ENCODE data around the gene UGGT2. TPM values are rescaled to one million over a fixed set of nuclear protein-coding genes. Genes with fewer than 3 reads are reported as not detected.
"Not testable (repeated sequence)": the region's sequence is repeated elsewhere in the genome, so short reads cannot be mapped to it uniquely, and the experiment has no call there.

The UGGT2 gene
- total and polyA plus RNA-seq, 2 of the 13 experiments (the other 11 are each of a cell fraction or from before 2014, with no cell fraction given), result 13.2 to 27.1 TPM

DNA sequence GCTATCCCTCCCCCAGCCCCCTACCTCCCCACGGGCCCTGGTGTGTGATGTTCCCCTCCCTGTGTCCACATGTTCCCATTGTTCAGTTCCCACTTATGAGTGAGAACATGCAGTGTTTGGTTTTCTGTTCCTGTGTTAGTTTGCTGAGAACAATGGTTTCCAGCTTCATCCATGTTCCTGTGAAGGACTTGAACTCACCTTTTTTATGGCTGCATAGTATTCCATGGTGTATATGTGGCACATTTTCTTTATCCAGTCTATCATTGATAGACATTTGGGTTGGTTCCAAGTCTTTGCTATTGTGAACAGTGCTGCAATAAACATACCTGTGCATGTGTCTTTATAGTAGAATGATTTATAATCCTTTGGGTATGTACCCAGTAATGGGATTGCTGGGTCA is 271.3 kb downstream of the UGGT2 start:
- H3K27ac ChIP-seq (ENCODE audit: extremely low read length, insufficient read depth, low read length); BruUV-seq (replicated peaks); H3K4me3 ChIP-seq (replicated peaks in 1 of 3; ENCODE audit: insufficient read depth in 1 of 3, low read depth in 2 of 3, low read length in 3 of 3); DNase-seq (ENCODE audit: low spot score); H3K4me2 ChIP-seq (ENCODE audit: low read depth, low read length); ATAC-seq; H3K79me2 ChIP-seq (ENCODE audit: insufficient read depth, low read length); H3K9ac ChIP-seq (ENCODE audit: insufficient read depth, low read depth, low read length); POLR2A ChIA-PET; H3K9me3 ChIP-seq (ENCODE audit: low read length); in situ Hi-C loops (cut with HindIII; ENCODE audit: extremely low pct_ligation_motif_present, low pct_unique_long_range_greater_than_20kb); CTCF ChIA-PET (ENCODE audit: low intra/inter-chr PET ratio, low total read pairs); H2AFZ ChIP-seq (ENCODE audit: low read length); H3K27me3 ChIP-seq (ENCODE audit: control insufficient read depth in 1 of 2, insufficient read depth in 2 of 2, low read length in 2 of 2); H3K4me1 ChIP-seq (ENCODE audit: insufficient read depth, low read length); H3K36me3 ChIP-seq (replicated peaks in 1 of 2; ENCODE audit: control insufficient read depth in 1 of 2, insufficient read depth in 2 of 2, low read length in 2 of 2); FAIRE-seq; H4K20me1 ChIP-seq (ENCODE audit: insufficient read depth, low read length): not testable (repeated sequence)
- intact Hi-C loops (cut with micrococcal nuclease; ENCODE audit: unreplicated experiment), result loop anchor here (10.0 kb wide), 1 partner anchor 107 kb away; the partner anchor contains the start of gene DNAJC3
- 100% methylated on average over 1 of the region's 1 CpG for WGBS (ENCODE audit: low lambda C conversion rate)

DNA sequence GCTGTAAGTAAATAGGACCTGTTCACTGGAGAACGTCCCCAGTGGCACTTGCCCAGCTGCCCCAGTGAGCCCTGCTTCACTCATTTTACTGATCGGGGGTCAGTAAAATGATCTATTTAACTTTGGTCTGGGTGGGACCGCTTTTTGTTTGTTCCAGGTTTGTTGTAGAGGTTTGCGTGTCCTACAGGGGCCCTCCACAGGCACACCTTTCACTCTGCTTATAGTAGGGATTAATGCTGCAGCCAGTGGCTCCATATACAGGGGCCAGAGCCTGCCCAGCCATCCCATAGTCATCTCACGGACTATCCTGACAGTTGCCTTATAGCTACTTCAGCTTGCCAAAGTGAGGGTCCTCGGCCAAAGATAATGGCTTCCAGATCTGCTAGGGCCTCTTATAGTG is 272.2 kb downstream of the UGGT2 start:
- Histone ChIP-seq H3K79me2 (ENCODE audit: insufficient read depth, low read length) (no peaks in the 10 kb centered on the region), H3K4me1 (ENCODE audit: insufficient read depth, low read length) (no peaks in the 10 kb centered on the region), H3K9me3 (ENCODE audit: low read length) (no peaks in the 10 kb centered on the region), H3K27ac (ENCODE audit: extremely low read length, insufficient read depth, low read length) (no peak overlapping the region), H2AFZ (ENCODE audit: low read length) (no peak overlapping the region), H3K9ac (ENCODE audit: insufficient read depth, low read depth, low read length) (no peak overlapping the region), H3K36me3 (replicated peaks in 1 of 2; ENCODE audit: control insufficient read depth in 1 of 2, insufficient read depth in 2 of 2, low read length in 2 of 2) (peaks cover 0 to 7% of the 10 kb centered on the region in 2 experiments; a peak in 2 of 5 replicates), H3K4me3 (replicated peaks in 1 of 3; ENCODE audit: insufficient read depth in 1 of 3, low read depth in 2 of 3, low read length in 3 of 3) (no peak overlapping the region), H3K27me3 (ENCODE audit: control insufficient read depth in 1 of 2, insufficient read depth in 2 of 2, low read length in 2 of 2) (no peaks in the 10 kb centered on the region), H4K20me1 (ENCODE audit: insufficient read depth, low read length) (no peaks in the 10 kb centered on the region), H3K4me2 (ENCODE audit: low read depth, low read length) (no peak overlapping the region)
- POLR2A ChIA-PET, result no interaction called here
- DNase-seq (ENCODE audit: low spot score) (no peak), ATAC-seq (peak; percentile 61), FAIRE-seq (no peak)
- CTCF ChIA-PET (ENCODE audit: low intra/inter-chr PET ratio, low total read pairs), result no interaction called here
- no TSS peak for BruUV-seq (replicated peaks)
- 91% methylated on average over 6 of the region's 6 CpGs for WGBS (ENCODE audit: low lambda C conversion rate)
- in situ Hi-C loops (cut with HindIII; ENCODE audit: extremely low pct_ligation_motif_present, low pct_unique_long_range_greater_than_20kb) (no loop called here), intact Hi-C loops (cut with micrococcal nuclease; ENCODE audit: unreplicated experiment) (loop anchor here (10.0 kb wide), 1 partner anchor 106 kb away; the partner anchor contains the start of gene DNAJC3)
- TF ChIP-seq, protein P1, sequence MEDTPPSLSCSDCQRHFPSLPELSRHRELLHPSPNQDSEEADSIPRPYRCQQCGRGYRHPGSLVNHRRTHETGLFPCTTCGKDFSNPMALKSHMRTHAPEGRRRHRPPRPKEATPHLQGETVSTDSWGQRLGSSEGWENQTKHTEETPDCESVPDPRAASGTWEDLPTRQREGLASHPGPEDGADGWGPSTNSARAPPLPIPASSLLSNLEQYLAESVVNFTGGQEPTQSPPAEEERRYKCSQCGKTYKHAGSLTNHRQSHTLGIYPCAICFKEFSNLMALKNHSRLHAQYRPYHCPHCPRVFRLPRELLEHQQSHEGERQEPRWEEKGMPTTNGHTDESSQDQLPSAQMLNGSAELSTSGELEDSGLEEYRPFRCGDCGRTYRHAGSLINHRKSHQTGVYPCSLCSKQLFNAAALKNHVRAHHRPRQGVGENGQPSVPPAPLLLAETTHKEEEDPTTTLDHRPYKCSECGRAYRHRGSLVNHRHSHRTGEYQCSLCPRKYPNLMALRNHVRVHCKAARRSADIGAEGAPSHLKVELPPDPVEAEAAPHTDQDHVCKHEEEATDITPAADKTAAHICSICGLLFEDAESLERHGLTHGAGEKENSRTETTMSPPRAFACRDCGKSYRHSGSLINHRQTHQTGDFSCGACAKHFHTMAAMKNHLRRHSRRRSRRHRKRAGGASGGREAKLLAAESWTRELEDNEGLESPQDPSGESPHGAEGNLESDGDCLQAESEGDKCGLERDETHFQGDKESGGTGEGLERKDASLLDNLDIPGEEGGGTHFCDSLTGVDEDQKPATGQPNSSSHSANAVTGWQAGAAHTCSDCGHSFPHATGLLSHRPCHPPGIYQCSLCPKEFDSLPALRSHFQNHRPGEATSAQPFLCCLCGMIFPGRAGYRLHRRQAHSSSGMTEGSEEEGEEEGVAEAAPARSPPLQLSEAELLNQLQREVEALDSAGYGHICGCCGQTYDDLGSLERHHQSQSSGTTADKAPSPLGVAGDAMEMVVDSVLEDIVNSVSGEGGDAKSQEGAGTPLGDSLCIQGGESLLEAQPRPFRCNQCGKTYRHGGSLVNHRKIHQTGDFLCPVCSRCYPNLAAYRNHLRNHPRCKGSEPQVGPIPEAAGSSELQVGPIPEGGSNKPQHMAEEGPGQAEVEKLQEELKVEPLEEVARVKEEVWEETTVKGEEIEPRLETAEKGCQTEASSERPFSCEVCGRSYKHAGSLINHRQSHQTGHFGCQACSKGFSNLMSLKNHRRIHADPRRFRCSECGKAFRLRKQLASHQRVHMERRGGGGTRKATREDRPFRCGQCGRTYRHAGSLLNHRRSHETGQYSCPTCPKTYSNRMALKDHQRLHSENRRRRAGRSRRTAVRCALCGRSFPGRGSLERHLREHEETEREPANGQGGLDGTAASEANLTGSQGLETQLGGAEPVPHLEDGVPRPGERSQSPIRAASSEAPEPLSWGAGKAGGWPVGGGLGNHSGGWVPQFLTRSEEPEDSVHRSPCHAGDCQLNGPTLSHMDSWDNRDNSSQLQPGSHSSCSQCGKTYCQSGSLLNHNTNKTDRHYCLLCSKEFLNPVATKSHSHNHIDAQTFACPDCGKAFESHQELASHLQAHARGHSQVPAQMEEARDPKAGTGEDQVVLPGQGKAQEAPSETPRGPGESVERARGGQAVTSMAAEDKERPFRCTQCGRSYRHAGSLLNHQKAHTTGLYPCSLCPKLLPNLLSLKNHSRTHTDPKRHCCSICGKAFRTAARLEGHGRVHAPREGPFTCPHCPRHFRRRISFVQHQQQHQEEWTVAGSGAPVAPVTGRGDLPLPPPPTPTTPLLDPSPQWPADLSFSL (CRISPR knock-in tag; IDR thresholded peaks at IDR 0.05), result no peak
- TF ChIP-seq ZNF614 (CRISPR knock-in tag; IDR thresholded peaks at IDR 0.05; ENCODE audit: borderline replicate concordance) (no peak), RBM22 (optimal IDR thresholded peaks at IDR 0.05; ENCODE audit: low read length) (peak; percentile 63), NBN (conservative IDR thresholded peaks at IDR 0.05) (no peak)
